Measurements from ENCODE around the gene SMTN. TPM values are rescaled to one million over a fixed set of nuclear protein-coding genes. Genes with fewer than 3 reads are reported as not detected.

Gene SMTN
- total RNA-seq, 4 donors from 2014 or later = 16.6 to 107 (median 19.4) TPM

DNA sequence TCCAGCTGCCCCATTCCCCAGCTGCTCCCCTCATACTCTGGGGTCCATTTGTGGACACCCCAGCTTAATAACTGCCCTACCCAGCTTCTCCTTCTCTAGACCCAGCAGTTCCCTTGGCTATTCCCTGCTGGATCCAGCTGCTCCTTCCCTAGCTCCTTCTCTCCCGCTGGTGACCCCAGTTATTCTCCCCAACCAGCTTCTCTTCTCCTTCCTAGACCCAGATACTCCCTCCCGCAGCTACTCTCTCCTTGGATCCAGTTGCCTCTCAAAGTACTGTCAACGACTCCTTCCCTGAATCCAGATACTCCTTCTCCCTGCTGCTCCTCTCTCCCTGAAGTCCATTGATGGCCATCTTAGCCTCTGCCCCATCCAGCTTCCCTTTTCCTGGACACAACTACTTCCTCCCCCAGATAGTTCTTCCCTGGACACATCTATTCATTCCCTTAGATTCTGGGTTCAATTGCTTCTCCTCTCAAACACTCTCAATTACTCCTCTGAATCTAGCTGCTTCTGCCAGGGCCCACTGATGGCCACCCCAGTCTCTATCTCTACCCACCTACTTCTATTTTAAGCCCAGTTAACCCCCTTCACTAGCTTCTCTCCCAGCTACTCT, 14.6 kb downstream of the SMTN start:
- TF ChIP-seq, protein P1, sequence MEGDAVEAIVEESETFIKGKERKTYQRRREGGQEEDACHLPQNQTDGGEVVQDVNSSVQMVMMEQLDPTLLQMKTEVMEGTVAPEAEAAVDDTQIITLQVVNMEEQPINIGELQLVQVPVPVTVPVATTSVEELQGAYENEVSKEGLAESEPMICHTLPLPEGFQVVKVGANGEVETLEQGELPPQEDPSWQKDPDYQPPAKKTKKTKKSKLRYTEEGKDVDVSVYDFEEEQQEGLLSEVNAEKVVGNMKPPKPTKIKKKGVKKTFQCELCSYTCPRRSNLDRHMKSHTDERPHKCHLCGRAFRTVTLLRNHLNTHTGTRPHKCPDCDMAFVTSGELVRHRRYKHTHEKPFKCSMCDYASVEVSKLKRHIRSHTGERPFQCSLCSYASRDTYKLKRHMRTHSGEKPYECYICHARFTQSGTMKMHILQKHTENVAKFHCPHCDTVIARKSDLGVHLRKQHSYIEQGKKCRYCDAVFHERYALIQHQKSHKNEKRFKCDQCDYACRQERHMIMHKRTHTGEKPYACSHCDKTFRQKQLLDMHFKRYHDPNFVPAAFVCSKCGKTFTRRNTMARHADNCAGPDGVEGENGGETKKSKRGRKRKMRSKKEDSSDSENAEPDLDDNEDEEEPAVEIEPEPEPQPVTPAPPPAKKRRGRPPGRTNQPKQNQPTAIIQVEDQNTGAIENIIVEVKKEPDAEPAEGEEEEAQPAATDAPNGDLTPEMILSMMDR (IDR thresholded peaks at IDR 0.05; ENCODE audit: low read depth) = no peak

DNA sequence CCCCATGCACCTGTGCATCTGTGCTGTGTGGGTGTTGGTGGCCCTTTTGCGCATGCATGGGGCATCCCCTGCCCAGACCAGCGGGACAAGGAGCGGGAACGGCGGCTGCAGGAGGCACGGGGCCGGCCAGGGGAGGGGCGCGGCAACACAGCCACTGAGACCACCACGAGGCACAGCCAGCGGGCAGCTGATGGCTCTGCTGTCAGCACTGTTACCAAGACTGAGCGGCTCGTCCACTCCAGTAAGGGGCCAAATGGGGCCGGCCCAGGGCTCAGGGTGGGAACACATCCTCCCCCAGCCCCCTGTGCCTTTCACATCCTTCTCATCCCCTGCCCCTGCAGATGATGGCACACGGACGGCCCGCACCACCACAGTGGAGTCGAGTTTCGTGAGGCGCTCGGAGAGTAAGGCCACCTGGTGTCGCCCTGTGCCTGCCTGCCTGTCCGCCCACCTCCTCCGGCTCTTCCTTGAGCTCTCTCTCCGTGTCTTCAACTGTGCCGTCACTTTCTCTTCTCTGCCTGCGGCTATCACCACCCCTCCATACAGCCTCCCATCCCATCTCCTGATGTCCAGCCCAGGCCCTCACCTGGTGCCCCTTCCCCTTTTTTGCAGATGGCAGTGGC, 15.7 kb downstream of the SMTN start:
- TF ChIP-seq, protein P1 (IDR thresholded peaks at IDR 0.05; ENCODE audit: low read depth) = no peak

DNA sequence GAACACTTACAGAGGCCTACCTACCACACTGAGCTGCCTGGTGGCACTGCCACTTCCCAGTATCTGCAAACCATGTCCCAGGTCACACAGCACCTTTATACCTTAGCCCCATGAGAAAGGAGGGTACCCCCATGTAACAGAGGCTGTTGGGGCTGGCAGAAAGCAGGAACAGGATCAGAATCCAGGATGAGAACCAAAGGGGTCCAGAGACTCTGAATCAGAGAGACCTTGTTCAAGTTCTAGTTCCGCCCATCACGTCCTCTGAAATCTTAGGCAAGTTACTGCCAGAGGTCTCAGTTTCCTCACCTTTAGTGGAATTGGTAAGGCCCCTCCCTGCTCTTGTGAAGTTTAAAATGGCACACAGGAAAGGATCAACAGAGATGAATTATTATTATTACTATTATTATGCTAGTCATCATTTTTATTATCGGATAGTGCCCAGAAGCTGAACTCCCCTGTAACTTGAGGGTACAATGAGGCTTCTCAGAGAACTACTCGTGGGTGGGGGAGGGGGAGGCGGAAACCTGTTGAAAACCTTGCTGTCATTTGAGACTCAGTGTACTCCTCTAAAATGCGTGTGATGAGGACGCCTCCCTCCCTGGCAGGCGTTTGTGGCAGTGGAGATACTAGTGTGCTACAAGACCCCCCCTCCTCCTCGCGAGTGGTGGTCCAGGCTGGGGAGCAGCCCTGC, 17.0 kb downstream of the SMTN start:
- TF ChIP-seq, protein P1 (IDR thresholded peaks at IDR 0.05; ENCODE audit: low read depth) = no peak

DNA sequence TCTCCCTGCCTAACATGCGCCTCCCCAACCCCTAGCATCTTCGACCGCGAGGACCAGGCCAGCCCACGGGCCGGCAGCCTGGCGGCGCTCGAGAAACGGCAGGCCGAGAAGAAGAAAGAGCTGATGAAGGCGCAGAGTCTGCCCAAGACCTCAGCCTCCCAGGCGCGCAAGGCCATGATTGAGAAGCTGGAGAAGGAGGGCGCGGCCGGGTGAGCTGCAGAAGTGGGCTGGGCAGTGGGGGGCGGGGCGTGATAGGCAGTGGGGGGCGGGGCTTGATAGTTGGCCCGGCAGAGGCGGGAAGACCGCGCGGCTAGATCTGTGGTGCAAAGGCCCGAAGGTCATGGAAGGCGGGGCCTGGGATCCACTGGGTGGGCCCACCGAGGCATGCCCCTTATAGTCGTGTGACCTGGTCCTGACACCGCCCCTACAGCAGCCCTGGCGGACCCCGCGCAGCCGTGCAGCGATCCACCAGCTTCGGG, 17.6 kb downstream of the SMTN start:
- TF ChIP-seq, protein P1 (IDR thresholded peaks at IDR 0.05; ENCODE audit: low read depth) = no peak

DNA sequence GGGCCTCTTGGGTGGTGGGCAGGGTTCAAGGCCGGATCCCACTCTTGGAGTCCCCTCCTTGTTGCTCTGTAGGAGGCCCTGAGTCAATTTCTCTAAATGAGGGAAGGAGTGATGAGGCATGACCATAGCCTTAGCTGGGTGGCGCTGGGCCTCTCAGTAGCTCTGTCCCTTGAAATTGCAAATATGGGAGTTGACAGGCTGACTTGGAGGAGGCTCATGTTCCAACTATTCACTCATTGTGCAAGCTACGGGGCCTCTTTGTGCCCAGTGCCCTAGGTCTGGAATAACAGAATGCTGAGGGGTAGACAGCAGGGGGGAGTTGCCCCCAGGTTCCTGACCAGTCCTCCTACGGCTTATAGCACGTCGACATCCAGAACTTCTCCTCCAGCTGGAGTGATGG, 18.3 kb downstream of the SMTN start:
- TF ChIP-seq, protein P1 (IDR thresholded peaks at IDR 0.05; ENCODE audit: low read depth) = no peak

DNA sequence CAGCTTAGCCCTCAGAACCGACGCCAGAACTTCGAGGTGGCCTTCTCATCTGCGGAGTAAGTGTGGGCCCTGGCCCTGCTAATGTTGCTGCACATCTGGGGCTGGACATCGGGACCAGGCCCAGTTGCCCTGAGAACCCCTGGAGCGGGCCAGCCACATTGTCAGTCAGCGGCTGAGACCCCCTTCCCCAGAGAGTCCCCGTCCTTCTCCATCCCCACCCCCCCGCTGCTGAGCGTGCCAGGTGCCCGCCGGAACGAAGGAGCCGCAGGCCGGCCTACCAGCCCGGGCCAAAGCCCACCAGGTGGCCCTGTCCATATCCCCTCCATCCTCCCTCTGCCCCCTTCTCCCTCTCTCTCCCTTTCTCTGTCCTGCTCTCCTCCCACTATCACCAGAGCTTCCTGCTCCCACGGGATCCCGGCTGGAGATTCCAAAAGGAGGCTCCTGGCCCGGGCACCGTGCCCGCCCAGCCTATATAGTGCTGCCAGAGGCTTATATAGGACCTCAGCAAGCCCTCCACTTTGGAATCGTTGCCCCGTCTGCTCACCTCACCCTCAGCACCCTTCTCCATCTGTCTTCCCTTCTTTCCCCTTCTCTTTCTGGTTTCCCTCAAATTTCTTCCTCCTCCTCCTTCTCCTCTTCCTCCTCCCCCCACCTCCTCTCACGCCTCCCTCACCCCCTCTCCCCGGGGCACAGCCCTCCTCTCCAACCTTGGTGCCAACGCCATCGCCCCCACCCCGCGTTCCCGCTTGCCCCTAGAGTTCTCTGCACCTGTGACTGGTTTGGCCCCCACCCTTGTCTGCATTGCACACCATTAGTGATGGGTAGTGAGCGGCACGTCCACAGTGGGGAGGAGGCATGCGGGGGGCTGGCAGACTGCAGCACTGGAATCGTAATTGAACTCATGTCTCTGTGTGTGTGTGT, 19.0 kb downstream of the SMTN start:
- TF ChIP-seq, protein P1 (IDR thresholded peaks at IDR 0.05; ENCODE audit: low read depth) = no peak
